DOHH2 (cell line): ENCODE data around the gene WRAP73.

ENCODE experiments used
- H3F3A ChIP-seq: fragments of 200-600 bp; sonication (generic), shearing (Covaris generic); 2 replicates; pipeline ENCODE4 v1.6.0; 2016; ENCODE audit warnings: antibody characterized with exemption, mild to moderate bottlenecking; ENCODE audit not compliant: control insufficient read depth, insufficient read depth
- H3K27ac ChIP-seq: fragments of 200-600 bp; sonication (generic); 2 replicates; pipeline ENCODE4 v1.5.1; 2014; ENCODE audit warnings: low read depth, mild to moderate bottlenecking, low read length, moderate library complexity
- H3K27me3 ChIP-seq: fragments of 200-600 bp; sonication (generic); 2 replicates; pipeline ENCODE4 v1.6.1; 2014; ENCODE audit warnings: mild to moderate bottlenecking, low read length, mixed read lengths; ENCODE audit not compliant: control insufficient read depth
- H3K36me3 ChIP-seq: fragments of 200-600 bp; sonication (generic); 2 replicates; pipeline ENCODE4 v1.6.1; 2014; ENCODE audit warnings: mild to moderate bottlenecking, low read length, moderate library complexity, mixed read lengths; ENCODE audit not compliant: control insufficient read depth
- H3K4me1 ChIP-seq: fragments of 200-600 bp; sonication (generic); 2 replicates; pipeline ENCODE4 v1.6.1; 2014; ENCODE audit warnings: mild to moderate bottlenecking, low read length, mixed read lengths; ENCODE audit not compliant: control insufficient read depth
- H3K4me2 ChIP-seq: fragments of 200-600 bp; sonication (generic); 2 replicates; pipeline ENCODE4 v1.6.0; 2014; ENCODE audit warnings: mild to moderate bottlenecking, low read length, moderate library complexity
- H3K4me3 ChIP-seq: fragments of 200-600 bp; sonication (generic); 2 replicates; pipeline ENCODE4 v1.5.1; 2014; ENCODE audit warnings: mild to moderate bottlenecking, low read length, mixed read lengths
- H3K79me2 ChIP-seq: fragments of 200-600 bp; sonication (generic); 2 replicates; pipeline ENCODE4 v1.6.1; 2014; ENCODE audit warnings: mild to moderate bottlenecking, low read length, mixed read lengths; ENCODE audit not compliant: control insufficient read depth
- H3K9me2 ChIP-seq: fragments of 200-600 bp; sonication (generic); replicated peaks from 2 replicates; pipeline ENCODE4 v1.6.1; 2014; ENCODE audit warnings: mild to moderate bottlenecking, low read length, mixed read lengths; ENCODE audit not compliant: control insufficient read depth
- H3K9me3 ChIP-seq: fragments of 200-600 bp; sonication (generic); 2 replicates; pipeline ENCODE4 v1.6.1; 2014; ENCODE audit warnings: antibody characterized with exemption, low read length, mixed read lengths; ENCODE audit not compliant: control insufficient read depth, insufficient read depth
- H4K20me1 ChIP-seq: fragments of 200-600 bp; sonication (generic); 2 replicates; pipeline ENCODE4 v1.6.0; 2014; ENCODE audit warnings: low read depth, mild to moderate bottlenecking, antibody characterized with exemption, low read length, moderate library complexity; ENCODE audit not compliant: control insufficient read depth, insufficient read depth
- CTCF ChIP-seq: fragments of 200-600 bp; sonication (generic); IDR thresholded peaks from one replicate; pipeline ENCODE4 v1.5.1; 2014; ENCODE audit warnings: antibody characterized with exemption, mild to moderate bottlenecking, low read depth, low read length; ENCODE audit not compliant: poor library complexity, severe bottlenecking
- EZH2phosphoT487 ChIP-seq: fragments of 200-600 bp; sonication (generic); IDR thresholded peaks from 2 replicates; pipeline ENCODE4 v1.6.1; 2017; ENCODE audit warnings: borderline replicate concordance, mild to moderate bottlenecking, antibody characterized with exemption, low read length, moderate library complexity, mixed read lengths

Gene WRAP73

DNA sequence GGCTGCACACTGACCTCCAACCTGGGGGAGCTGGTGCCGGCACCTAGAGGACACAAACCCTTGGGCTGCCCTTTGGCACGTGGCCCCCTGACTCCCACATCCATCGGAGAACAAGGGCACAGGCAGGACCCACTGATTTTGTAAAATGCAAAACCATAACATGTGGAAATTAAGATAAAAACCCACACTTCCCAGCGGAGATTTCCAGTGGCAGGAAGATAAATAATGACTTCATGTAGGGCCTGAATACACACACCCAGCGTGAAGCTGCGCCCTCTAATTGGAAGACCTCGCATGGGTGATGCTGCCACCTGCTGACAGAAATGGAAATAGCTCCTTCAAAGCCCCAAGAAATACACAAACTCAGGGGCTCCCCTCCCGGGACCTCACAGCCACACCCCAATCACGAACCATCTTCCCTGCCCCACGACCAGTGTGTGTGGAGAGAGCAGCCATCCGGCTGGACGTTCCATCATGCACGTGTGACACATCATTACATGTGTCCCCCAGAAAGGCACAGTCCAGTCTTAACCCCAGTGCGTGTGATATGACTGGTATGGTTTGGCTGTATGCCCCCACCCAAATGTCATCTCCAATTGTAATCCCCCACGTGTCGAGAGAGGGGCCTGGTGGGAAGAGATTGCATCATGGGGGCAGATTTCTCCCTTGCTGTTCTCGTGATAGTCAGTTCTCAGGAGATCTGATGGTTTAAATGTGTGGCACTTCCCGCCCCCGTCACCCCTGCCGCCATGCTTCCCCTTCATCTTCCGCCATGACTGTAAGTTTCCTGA lies 30.8 kb downstream of the WRAP73 start:
- Histone ChIP-seq H3K9me2 (no peaks in the 10 kb centered on the region), H3K4me1 (peaks cover 7% of the 10 kb centered on the region), H3K36me3 (no peaks in the 10 kb centered on the region), H3K79me2 (no peaks in the 10 kb centered on the region), H4K20me1 (no peaks in the 10 kb centered on the region), H3K4me3 (no peak overlapping the region), H3K27me3 (peaks cover 16% of the 10 kb centered on the region), H3F3A (0 out of 2 replicates have a peak, but pooled peaks cover 2% of the 10 kb centered on the region), H3K27ac (no peak overlapping the region), H3K9me3 (no peaks in the 10 kb centered on the region), H3K4me2 (0 out of 2 replicates have a peak overlapping the region, but pooled peaks have one; percentile 7)
- TF ChIP-seq EZH2phosphoT487, result no peak
- TF ChIP-seq CTCF, result peak; percentile 78

DNA sequence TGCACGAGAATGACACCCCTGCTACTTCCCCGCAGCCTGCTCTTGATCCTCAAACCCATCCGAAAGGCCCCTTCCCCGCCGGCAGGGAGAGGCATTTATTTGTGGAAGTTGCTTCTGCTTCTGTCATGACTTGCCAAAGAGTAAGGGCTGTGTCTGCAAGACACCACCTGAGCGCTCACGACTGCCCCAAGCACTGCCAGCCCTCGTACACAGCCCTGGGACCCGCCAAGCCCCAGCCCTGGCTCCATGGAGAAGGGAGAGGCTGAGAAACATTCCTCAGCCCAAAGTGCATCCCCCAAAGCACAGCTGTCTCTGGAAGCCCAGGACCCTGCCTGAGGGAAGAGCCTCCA lies 31.4 kb downstream of the WRAP73 start:
- H3K4me1 ChIP-seq, result 0 out of 2 replicates have a peak, but pooled peaks cover 3% of the 10 kb centered on the region
- H3K9me3 ChIP-seq, result no peaks in the 10 kb centered on the region
- no peak overlapping the region for H3K27ac ChIP-seq
- no peaks in the 10 kb centered on the region for H3K9me2 ChIP-seq
- H3K79me2 ChIP-seq, result no peaks in the 10 kb centered on the region
- H3K4me3 ChIP-seq, result no peak overlapping the region
- no peaks in the 10 kb centered on the region for H4K20me1 ChIP-seq
- H3K36me3 ChIP-seq, result no peaks in the 10 kb centered on the region
- 0 out of 2 replicates have a peak, but pooled peaks cover 2% of the 10 kb centered on the region for H3F3A ChIP-seq
- H3K27me3 ChIP-seq, result peaks cover 16% of the 10 kb centered on the region
- no peak overlapping the region for H3K4me2 ChIP-seq
- TF ChIP-seq CTCF (no peak), EZH2phosphoT487 (no peak)

GRCh38 chr1:3617806-3618345 lies 32.0 kb downstream of the WRAP73 start:
- Histone ChIP-seq H3K27me3 (peaks cover 22% of the 10 kb centered on the region), H3K4me3 (no peak overlapping the region), H3K4me2 (no peak overlapping the region), H3F3A (0 out of 2 replicates have a peak, but pooled peaks cover 2% of the 10 kb centered on the region), H3K27ac (no peak overlapping the region), H3K36me3 (no peaks in the 10 kb centered on the region), H3K9me2 (no peaks in the 10 kb centered on the region), H3K9me3 (no peaks in the 10 kb centered on the region), H3K4me1 (0 out of 2 replicates have a peak, but pooled peaks cover 3% of the 10 kb centered on the region), H3K79me2 (no peaks in the 10 kb centered on the region), H4K20me1 (no peaks in the 10 kb centered on the region)
- TF ChIP-seq CTCF (no peak), EZH2phosphoT487 (no peak)
